RPMI8226 (cell line): ENCODE results near the gene NCAPH2.
A peak's percentile ranks its signal among the peaks of the same experiment; 100 is the strongest.

Source experiments
- DNase-seq: peaks from one replicate; pipeline ENCODE4 v3.0.0-alpha.2; 2015

NCAPH2 gene

GRCh38 chr22:50490531-50491308, 17.3 kb upstream of the NCAPH2 start:
- DNase-seq = no peak

GRCh38 chr22:50497093-50497492, 10.9 kb upstream of the NCAPH2 start:
- no peak for DNase-seq

- DNase-seq = peak; percentile 81
Measured at GRCh38 chr22:50498322-50498890, 9.6 kb upstream of the NCAPH2 start.

GRCh38 chr22:50500452-50500851, 7.6 kb upstream of the NCAPH2 start:
- DNase-seq = no peak

DNA sequence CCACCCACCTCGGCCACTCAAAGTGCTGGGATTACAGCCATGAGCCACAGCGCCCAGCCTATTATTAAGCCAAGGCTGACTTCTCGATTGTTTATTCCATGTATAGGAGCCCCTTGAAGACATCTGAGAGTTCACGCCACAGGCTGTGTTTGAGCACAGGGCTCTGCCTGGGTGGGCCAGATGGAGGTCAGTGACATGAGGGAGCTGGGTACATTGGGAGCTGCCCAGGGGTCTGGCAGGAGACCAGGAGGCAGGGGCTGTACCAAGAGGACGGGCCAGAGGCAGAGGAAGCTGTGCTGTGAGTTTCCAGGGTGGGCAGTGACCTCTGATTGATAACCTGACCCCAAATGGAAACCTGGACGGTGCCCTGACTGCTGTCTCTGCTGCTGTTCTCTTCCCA, 5.9 kb upstream of the NCAPH2 start:
- DNase-seq = no peak

- no peak for DNase-seq
Measured at GRCh38 chr22:50502628-50503474, 5.2 kb upstream of the NCAPH2 start.

GRCh38 chr22:50503475-50504145, 4.4 kb upstream of the NCAPH2 start:
- no peak for DNase-seq

DNA sequence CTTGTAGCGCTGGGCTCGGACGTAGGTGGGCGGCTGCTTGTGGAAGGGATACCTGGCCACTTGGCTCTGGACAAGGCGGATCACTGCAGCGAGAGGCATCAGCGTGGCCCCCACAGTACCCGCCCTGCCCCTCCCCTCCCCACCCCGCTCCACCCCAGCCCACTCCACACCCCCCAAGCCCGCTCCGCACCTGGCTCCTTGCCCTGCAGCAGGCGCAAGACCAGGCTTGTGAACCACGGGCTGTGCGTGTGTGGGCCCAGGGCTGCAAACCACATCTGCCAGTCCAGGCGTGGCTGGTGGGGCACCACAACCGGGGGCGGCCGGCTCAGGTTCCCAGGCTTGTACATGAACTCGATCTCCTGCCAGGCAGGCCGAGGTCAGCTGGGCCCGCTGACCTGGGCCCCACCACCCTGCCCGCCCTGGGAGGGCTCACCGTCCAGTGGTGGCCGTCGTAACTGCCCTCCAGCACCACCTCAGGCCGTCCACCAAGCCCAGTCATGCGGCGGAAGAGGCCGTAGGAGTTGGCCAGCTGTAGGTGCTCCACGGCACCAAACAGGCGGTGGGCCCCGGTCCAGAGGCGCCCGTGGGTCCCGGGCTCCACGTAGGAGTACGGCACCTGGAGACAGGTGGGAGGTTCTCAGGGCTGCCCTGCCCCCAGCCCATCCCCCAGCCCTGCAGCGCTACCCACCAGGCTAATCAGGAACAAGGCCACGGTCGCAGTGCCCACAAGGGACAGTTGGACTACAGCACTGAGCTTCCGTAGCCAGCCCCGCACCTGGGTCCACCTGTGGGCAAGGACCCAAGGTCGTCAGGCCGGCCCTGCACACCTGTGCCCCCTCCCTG, 3.4 kb upstream of the NCAPH2 start:
- no peak for DNase-seq

- no peak for DNase-seq
Measured at GRCh38 chr22:50505276-50505775, 2.7 kb upstream of the NCAPH2 start.

DNA sequence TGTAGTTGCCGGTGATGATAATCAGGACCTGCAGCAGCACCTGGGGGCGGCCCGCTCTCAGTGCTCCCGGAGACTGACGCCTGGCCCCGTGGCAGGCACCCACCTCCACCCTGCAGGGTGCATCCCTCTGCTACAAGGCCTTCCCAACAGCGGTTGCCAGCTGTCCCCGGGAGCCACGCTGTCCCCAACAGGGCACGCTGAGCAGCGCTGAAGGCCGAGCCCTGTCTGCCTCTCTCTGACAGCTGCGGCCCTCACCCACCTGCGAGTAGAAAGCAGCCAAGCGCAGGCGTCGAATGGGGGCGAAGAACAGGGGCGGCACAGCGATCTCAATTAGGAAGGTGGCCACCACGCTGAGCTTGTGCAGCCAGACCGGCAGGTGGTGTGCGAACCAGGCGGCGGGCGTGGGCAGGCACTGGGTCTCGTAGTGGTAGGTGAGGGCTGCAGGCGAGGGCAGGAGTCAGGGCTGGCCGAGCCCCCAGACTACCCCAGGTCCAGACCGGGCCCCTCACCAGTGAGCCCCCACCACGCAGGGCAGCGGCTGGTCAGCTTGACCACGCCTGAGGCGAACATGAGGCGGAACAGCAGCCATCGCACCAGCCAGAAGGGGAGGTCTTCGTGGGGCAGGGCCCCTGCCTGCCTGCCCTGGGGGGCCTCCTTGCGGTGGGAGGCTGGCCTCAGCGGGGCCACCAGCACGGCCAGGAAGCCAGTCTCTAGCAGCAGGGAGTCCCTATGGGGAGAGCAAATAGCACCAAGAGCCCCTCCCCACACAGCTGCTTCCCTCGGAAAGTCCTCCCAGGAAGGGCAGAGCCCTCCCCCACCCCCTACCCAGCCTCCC, 2.0 kb upstream of the NCAPH2 start:
- DNase-seq = no peak

- DNase-seq = peak; percentile 42
Measured at GRCh38 chr22:50506611-50507420, 1.2 kb upstream of the NCAPH2 start.

- DNase-seq = no peak
Measured at GRCh38 chr22:50507421-50507990, 518 bp upstream of the NCAPH2 start, which contains the start of gene LMF2. Gene LMF2 (minus strand): TSS chr22:50507702. CDS start chr22:50507675, 27 bp downstream.

DNA sequence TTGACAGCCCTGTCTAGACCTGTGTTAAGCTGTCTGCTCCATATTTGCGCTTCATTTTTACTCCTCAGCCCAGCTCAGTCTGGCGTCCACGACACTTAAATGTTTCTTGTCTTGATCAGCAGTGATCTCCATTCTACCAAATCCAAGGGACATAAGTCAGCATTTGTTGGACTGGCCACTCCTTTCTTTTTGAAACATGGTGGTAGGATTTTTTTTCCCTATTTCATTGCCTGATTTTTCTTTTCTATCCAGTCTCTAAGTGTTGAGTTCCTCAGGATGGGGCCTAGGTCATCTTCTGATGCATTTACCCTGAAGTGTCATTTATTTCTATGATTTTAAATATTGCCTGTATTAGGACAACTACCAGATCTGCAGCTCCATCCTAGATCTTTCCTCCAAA, 873 bp downstream of the NCAPH2 start:
- no peak for DNase-seq

GRCh38 chr22:50513175-50513574, 5.2 kb downstream of the NCAPH2 start:
- no peak for DNase-seq

DNA sequence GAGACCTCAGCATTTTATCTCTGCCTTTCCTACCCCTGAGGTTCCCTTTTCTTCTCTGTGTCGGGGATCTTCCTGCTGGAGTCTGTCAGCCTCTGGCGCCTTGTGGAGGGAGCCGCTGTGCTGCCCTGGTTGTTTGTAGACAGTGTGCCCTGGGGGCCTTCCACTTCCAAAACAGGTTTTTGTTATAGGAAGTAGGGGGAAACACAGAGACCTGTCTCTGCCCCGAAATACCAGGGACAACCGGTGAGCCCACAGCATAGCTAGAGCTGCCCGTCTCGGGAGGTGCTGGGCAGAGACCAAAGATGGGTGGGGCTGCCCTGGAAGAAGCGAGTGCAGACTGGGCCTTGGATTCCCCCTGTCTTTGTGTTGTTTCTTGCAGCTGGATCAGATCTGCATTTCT, 8.0 kb downstream of the NCAPH2 start:
- DNase-seq = no peak

DNA sequence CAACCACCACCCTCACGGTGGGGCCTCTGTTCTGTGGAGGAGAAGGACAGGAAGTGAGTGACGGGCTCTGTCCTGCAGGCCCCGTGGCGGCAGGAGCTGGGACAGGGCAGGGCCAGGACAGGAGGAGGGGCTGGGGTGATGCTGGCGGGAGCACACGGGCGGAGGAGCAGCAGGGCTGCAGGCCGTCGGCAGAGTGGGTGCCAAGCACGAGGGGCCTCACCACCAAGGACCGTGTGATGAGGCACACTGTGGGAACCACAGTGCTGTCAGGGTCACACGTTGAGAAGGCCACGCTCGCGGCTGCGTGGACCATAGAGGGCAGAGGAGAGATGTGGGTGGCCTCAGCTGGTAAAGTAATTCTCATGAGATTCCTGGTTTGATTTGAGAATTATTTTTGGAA, 8.9 kb downstream of the NCAPH2 start:
- DNase-seq = no peak

DNA sequence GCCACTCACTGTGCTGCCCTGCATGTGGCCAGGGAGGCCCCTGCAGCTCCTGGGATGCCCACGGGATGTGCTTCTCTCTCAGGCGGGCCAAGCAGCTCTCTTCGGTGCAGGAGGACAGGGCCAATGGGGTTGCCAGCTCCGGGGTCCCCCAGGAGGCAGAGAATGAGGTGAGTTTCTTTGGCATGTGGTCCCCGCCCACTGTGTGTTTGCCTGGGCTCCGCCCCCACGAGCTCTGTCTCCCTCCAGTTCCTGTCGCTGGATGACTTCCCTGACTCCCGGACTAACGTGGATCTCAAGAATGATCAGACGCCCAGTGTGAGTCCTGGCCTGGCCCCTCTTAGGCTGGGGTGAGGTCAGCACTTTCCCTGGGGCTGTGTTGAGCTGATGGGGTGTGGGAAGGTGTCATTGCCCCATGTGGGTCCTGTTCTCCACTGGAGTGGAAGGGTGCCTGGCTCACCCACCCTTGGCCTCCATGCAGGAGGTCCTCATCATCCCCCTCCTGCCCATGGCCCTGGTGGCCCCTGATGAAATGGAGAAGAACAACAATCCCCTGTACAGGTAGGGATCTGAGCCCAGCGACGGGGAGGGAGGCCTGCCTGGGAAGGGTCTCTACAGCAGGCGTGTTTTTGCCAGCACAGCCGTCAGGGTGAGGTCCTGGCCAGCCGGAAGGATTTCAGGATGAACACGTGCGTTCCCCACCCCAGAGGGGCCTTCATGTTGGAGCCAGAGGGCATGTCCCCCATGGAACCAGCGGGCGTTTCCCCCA, 9.7 kb downstream of the NCAPH2 start:
- no peak for DNase-seq

DNA sequence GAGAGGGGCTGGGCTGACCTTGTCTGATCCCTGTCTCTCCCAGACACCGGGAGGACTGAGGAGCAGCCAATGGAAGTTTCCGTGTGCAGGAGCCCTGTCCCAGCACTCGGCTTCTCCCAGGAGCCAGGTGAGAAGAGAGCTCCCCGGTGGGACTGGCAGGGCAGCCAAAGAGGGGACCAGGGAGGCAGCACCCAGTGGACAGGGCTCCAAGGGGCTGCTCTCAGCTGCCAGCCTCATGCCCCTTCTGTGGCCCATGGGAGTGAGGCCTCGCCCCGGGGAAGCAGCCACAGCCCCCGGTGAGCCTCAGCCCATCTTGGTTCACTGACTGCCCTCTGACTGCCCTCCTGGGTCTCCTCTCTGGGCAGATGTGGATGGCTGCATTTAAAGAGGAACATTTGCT, 10.6 kb downstream of the NCAPH2 start:
- DNase-seq = no peak

DNA sequence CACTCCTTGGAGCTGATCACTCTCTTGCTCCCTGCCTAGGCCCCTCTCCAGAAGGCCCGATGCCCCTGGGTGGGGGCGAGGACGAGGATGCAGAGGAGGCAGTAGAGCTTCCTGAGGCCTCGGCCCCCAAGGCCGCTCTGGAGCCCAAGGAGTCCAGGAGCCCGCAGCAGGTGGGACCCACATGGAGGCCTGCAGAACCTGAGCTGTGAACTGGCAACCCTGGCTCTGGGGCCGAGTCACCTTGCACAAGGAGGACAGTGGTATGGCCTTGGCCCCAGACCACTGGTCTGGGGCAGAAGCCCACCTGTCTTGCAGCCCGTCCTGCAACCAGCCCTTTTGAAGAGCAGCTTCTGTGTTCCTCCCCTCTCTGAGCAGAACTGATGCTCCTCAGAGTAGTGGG, 11.1 kb downstream of the NCAPH2 start:
- DNase-seq = no peak
